Transverse colon (tissue), 4 donors: ENCODE measurements around the gene LPCAT1.

Source experiments
- POLR2AphosphoS5 ChIP-seq, 3 donors: sonication (generic); formaldehyde crosslinking; IDR thresholded peaks; one replicate each; pipeline ENCODE4 v1.6.1; 2016; ENCODE audit warnings: antibody characterized with exemption in 3 of 3
- TF ChIP-seq, protein P1 (sequence below), 5 experiments: fragments of 200-600 bp in 3 of 5; fragments of 450-650 bp in 2 of 5; sonication (generic) in 3 of 5; IDR thresholded peaks; 1 replicate in 2 of 5; 2 replicates in 3 of 5; pipeline ENCODE4 v1.5.1; 2016 to 2017; ENCODE audit warnings: antibody characterized with exemption in 5 of 5, inconsistent platforms in 3 of 5, mild to moderate bottlenecking in 2 of 5, moderate library complexity in 1 of 5

DNA sequence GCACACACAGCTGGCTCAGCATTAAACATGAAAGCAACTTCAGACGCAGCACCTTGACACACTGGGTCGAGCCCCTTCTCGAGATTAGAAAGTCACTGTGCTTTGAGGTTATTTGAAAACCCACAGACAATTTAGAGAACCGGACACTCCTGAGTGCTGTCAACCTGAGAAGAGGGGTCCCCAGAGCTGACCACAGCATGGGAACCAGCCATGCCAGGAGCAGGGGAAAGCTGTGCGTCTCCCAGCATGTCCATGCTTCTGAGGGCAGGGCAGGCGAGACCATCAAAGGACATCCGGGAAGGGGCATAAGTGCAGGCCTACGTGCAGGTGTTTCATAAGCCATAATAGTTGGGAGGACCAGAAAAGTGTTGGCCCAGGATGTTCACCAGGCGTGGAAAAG lies 99.0 kb downstream of the LPCAT1 start:
- no peak for TF ChIP-seq POLR2AphosphoS5 (IDR thresholded peaks at IDR 0.05)
- TF ChIP-seq, protein P1, sequence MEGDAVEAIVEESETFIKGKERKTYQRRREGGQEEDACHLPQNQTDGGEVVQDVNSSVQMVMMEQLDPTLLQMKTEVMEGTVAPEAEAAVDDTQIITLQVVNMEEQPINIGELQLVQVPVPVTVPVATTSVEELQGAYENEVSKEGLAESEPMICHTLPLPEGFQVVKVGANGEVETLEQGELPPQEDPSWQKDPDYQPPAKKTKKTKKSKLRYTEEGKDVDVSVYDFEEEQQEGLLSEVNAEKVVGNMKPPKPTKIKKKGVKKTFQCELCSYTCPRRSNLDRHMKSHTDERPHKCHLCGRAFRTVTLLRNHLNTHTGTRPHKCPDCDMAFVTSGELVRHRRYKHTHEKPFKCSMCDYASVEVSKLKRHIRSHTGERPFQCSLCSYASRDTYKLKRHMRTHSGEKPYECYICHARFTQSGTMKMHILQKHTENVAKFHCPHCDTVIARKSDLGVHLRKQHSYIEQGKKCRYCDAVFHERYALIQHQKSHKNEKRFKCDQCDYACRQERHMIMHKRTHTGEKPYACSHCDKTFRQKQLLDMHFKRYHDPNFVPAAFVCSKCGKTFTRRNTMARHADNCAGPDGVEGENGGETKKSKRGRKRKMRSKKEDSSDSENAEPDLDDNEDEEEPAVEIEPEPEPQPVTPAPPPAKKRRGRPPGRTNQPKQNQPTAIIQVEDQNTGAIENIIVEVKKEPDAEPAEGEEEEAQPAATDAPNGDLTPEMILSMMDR (IDR thresholded peaks at IDR 0.05), result no peak
